WERI-Rb-1 (cell line): ENCODE data around the gene CHST8.

ENCODE experiments used
- DNase-seq: peaks from one replicate; pipeline ENCODE4 v3.0.0-alpha.2; 2020
- H3K27ac ChIP-seq: fragments of 250-450 bp; sonication (Bioruptor Pico); 2 replicates; pipeline ENCODE4 v1.5.1; 2020; ENCODE audit warnings: mild to moderate bottlenecking, moderate library complexity
- H3K27me3 ChIP-seq: fragments of 250-450 bp; sonication (Bioruptor Pico); 2 replicates; pipeline ENCODE4 v1.5.1; 2021; ENCODE audit warnings: mild to moderate bottlenecking, low read depth, moderate library complexity; ENCODE audit not compliant: insufficient read depth, severe bottlenecking
- H3K36me3 ChIP-seq: fragments of 250-450 bp; sonication (Bioruptor Pico); 2 replicates; pipeline ENCODE4 v1.5.1; 2020; ENCODE audit warnings: mild to moderate bottlenecking, moderate library complexity
- H3K4me3 ChIP-seq: 2 replicates; pipeline ENCODE4 v1.5.1; 2011; ENCODE audit warnings: low read depth, mild to moderate bottlenecking, control low read depth, low read length
- H3K9me3 ChIP-seq: fragments of 250-450 bp; sonication (Bioruptor Pico); 2 replicates; pipeline ENCODE4 v1.5.1; 2021; ENCODE audit warnings: mild to moderate bottlenecking, moderate library complexity; ENCODE audit not compliant: severe bottlenecking
- CTCF ChIP-seq: IDR thresholded peaks from 2 replicates; pipeline ENCODE4 v1.5.1; 2011; ENCODE audit warnings: low read depth, mild to moderate bottlenecking, control low read depth, inconsistent platforms, low read length

The CHST8 gene

GRCh38 chr19:33819506-33819879 is 197.7 kb downstream of the CHST8 start:
- Histone ChIP-seq H3K36me3 (no peaks in the 10 kb centered on the region), H3K27ac (no peak overlapping the region), H3K4me3 (no peak overlapping the region)

GRCh38 chr19:33819880-33820781 is 198.4 kb downstream of the CHST8 start:
- no peak for TF ChIP-seq CTCF
- DNase-seq = no peak

More at GRCh38 chr19:33819506-33819879, 197.7 kb downstream of the CHST8 start:
- H3K27me3 ChIP-seq = no peaks in the 10 kb centered on the region
- no peak for TF ChIP-seq CTCF
- no peak for DNase-seq
- no peaks in the 10 kb centered on the region for H3K9me3 ChIP-seq

GRCh38 chr19:33821871-33822270 is 200.1 kb downstream of the CHST8 start:
- Histone ChIP-seq H3K27me3 (no peaks in the 10 kb centered on the region), H3K9me3 (no peaks in the 10 kb centered on the region), H3K27ac (no peak overlapping the region), H3K4me3 (no peak overlapping the region), H3K36me3 (no peaks in the 10 kb centered on the region)
- no peak for DNase-seq
- TF ChIP-seq CTCF = no peak

More at GRCh38 chr19:33819880-33820781, 198.4 kb downstream of the CHST8 start:
- Histone ChIP-seq H3K27me3 (no peaks in the 10 kb centered on the region), H3K36me3 (no peaks in the 10 kb centered on the region), H3K9me3 (no peaks in the 10 kb centered on the region), H3K27ac (no peak overlapping the region), H3K4me3 (no peak overlapping the region)
